ENCODE results near the gene DMRTB1. TPM values are rescaled to one million over a fixed set of nuclear protein-coding genes. Genes with fewer than 3 reads are reported as not detected.

DMRTB1 gene
- total and polyA plus RNA-seq, 3 donors from 2014 or later = 44.5 to 107 (median 51.8) TPM

- no peaks in the 10 kb centered on the region for H3K4me1 ChIP-seq
- no peak overlapping the region for H3K4me3 ChIP-seq
- H3K36me3 ChIP-seq (ENCODE audit: low read depth, missing control alignments) = no peaks in the 10 kb centered on the region
- no peak overlapping the region for H3K27ac ChIP-seq
- H3K9me3 ChIP-seq = no peaks in the 10 kb centered on the region
- no peak for TF ChIP-seq CTCF (IDR thresholded peaks at IDR 0.05)
- TF ChIP-seq POLR2A (IDR thresholded peaks at IDR 0.05) = no peak
- intact Hi-C loops (cut with DNase I; ENCODE audit: low total_unique reads) = no loop called here
- DNase-seq = no peak
- WGBS, 2 donors = 83 to 96% methylated on average over 2 to 22 of the region's 22 CpGs
- no peaks in the 10 kb centered on the region for H3K27me3 ChIP-seq
Measured at GRCh38 chr1:53508056-53508990, 49.1 kb downstream of the DMRTB1 start.

- no peak for DNase-seq
- WGBS, 2 donors = 67 to 79% methylated on average over 7 to 21 of the region's 23 CpGs
Measured at GRCh38 chr1:53508991-53509666, 49.9 kb downstream of the DMRTB1 start.

GRCh38 chr1:53509775-53510174 lies 50.6 kb downstream of the DMRTB1 start:
- intact Hi-C loops (cut with DNase I; ENCODE audit: low total_unique reads) = no loop called here
- 86 to 91% methylated on average over 10 to 13 of the region's 13 CpGs for WGBS, 2 donors
- no peak overlapping the region for H3K27ac ChIP-seq

More at GRCh38 chr1:53508991-53509666, 49.9 kb downstream of the DMRTB1 start:
- H3K4me1 ChIP-seq = no peaks in the 10 kb centered on the region
- TF ChIP-seq POLR2A (IDR thresholded peaks at IDR 0.05) = no peak
- no peak for TF ChIP-seq CTCF (IDR thresholded peaks at IDR 0.05)
- no peak overlapping the region for H3K4me3 ChIP-seq
- no peaks in the 10 kb centered on the region for H3K36me3 ChIP-seq (ENCODE audit: low read depth, missing control alignments)
- intact Hi-C loops (cut with DNase I; ENCODE audit: low total_unique reads) = no loop called here
- no peak overlapping the region for H3K27ac ChIP-seq
- H3K27me3 ChIP-seq = no peaks in the 10 kb centered on the region
- H3K9me3 ChIP-seq = no peaks in the 10 kb centered on the region

GRCh38 chr1:53510215-53510614 lies 51.0 kb downstream of the DMRTB1 start:
- no peak overlapping the region for H3K27ac ChIP-seq
- DNase-seq = no peak
- intact Hi-C loops (cut with DNase I; ENCODE audit: low total_unique reads) = no loop called here

More at GRCh38 chr1:53509775-53510174, 50.6 kb downstream of the DMRTB1 start:
- Histone ChIP-seq H3K36me3 (ENCODE audit: low read depth, missing control alignments) (no peaks in the 10 kb centered on the region), H3K4me1 (no peaks in the 10 kb centered on the region), H3K4me3 (no peak overlapping the region), H3K9me3 (no peaks in the 10 kb centered on the region), H3K27me3 (no peaks in the 10 kb centered on the region)
- TF ChIP-seq CTCF (IDR thresholded peaks at IDR 0.05) = no peak
- DNase-seq = no peak

More at GRCh38 chr1:53510215-53510614, 51.0 kb downstream of the DMRTB1 start:
- Histone ChIP-seq H3K36me3 (ENCODE audit: low read depth, missing control alignments) (no peaks in the 10 kb centered on the region), H3K27me3 (no peaks in the 10 kb centered on the region), H3K4me3 (no peak overlapping the region), H3K9me3 (no peaks in the 10 kb centered on the region), H3K4me1 (no peaks in the 10 kb centered on the region)
- TF ChIP-seq CTCF (IDR thresholded peaks at IDR 0.05) (no peak), POLR2A (IDR thresholded peaks at IDR 0.05) (no peak)
- 88 to 93% methylated on average over 6 to 7 of the region's 7 CpGs for WGBS, 2 donors

Data from testis (tissue), 3 donors.